Gastroesophageal sphincter (tissue), 2 donors: ENCODE results near the gene NAV2.

Experiments
- EP300 ChIP-seq: sonication (generic); formaldehyde crosslinking; IDR thresholded peaks from one replicate; pipeline ENCODE4 v1.6.1; 2017; ENCODE audit warnings: antibody characterized with exemption, mild to moderate bottlenecking
- POLR2A ChIP-seq, 2 donors: fragments of 450-650 bp; IDR thresholded peaks; one replicate each; pipeline ENCODE4 v1.6.1; 2017; ENCODE audit warnings: antibody characterized with exemption in 2 of 2, mild to moderate bottlenecking in 2 of 2, moderate library complexity in 1 of 2

DNA sequence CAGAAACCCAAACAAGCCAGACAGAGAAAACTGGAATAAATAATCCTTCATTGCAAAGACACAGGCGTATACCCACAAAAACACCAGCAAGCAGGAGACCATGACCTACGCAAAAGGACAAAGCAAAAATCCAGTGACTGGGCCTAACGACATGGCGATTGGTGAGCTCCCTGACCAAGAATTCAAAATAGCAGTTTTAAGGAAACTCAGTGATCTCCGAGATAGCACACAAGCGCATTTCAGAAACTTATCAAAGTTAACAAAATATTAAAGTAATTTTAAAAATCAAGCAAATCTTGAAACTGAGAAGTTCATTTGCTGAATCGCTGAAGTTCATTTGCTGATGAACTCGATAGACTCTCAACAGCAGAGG lies 420.0 kb downstream of the NAV2 start:
- no peak for TF ChIP-seq EP300
- TF ChIP-seq POLR2A (IDR thresholded peaks at IDR 0.05) = no peak
